ENCODE data around the gene N4BP3.

GRCh38 chr5:178162481-178162880 is 49.1 kb downstream of the N4BP3 start:
- TF ChIP-seq POLR2A (IDR thresholded peaks at IDR 0.05) (no peak), CTCF (IDR thresholded peaks at IDR 0.05) (no peak)
